ENCODE results near the gene RNF130.

- no peak for TF ChIP-seq REST (IDR thresholded peaks at IDR 0.05; ENCODE audit: low read depth)
- no peak for TF ChIP-seq FOXM1 (IDR thresholded peaks at IDR 0.05; ENCODE audit: borderline replicate concordance, low read depth)
- TF ChIP-seq YY1 (IDR thresholded peaks at IDR 0.05; ENCODE audit: low read depth), result no peak
- no peak for TF ChIP-seq CREB1 (IDR thresholded peaks at IDR 0.05; ENCODE audit: low read depth)
- TF ChIP-seq NFIC (IDR thresholded peaks at IDR 0.05), result no peak
- TF ChIP-seq TCF12 (IDR thresholded peaks at IDR 0.05; ENCODE audit: low read depth), result no peak
- no peak for TF ChIP-seq TEAD4 (IDR thresholded peaks at IDR 0.05)
- no peak for TF ChIP-seq RAD21 (IDR thresholded peaks at IDR 0.05; ENCODE audit: low read depth)
- TF ChIP-seq TAF1 (IDR thresholded peaks at IDR 0.05; ENCODE audit: low read depth), result no peak
- TF ChIP-seq USF1 (IDR thresholded peaks at IDR 0.05), result no peak
- no peak for TF ChIP-seq EP300 (IDR thresholded peaks at IDR 0.05; ENCODE audit: borderline replicate concordance)
- TF ChIP-seq CEBPB (IDR thresholded peaks at IDR 0.05), result no peak
- TF ChIP-seq MAX (IDR thresholded peaks at IDR 0.05), result no peak
Observed at GRCh38 chr5:180007582-180007981, 64.0 kb downstream of the RNF130 start.
